ENCODE measurements around the gene STAT5A. TPM values are rescaled to one million over a fixed set of nuclear protein-coding genes. Genes with fewer than 3 reads are reported as not detected.
A peak's percentile ranks its signal among the peaks of the same experiment; 100 is the strongest.

The STAT5A gene
- total and polyA plus RNA-seq, 9 of the 15 experiments (the other 6 are each of a cell fraction or from before 2014, with no cell fraction given) = 79.9 to 415 (median 196) TPM

DNA sequence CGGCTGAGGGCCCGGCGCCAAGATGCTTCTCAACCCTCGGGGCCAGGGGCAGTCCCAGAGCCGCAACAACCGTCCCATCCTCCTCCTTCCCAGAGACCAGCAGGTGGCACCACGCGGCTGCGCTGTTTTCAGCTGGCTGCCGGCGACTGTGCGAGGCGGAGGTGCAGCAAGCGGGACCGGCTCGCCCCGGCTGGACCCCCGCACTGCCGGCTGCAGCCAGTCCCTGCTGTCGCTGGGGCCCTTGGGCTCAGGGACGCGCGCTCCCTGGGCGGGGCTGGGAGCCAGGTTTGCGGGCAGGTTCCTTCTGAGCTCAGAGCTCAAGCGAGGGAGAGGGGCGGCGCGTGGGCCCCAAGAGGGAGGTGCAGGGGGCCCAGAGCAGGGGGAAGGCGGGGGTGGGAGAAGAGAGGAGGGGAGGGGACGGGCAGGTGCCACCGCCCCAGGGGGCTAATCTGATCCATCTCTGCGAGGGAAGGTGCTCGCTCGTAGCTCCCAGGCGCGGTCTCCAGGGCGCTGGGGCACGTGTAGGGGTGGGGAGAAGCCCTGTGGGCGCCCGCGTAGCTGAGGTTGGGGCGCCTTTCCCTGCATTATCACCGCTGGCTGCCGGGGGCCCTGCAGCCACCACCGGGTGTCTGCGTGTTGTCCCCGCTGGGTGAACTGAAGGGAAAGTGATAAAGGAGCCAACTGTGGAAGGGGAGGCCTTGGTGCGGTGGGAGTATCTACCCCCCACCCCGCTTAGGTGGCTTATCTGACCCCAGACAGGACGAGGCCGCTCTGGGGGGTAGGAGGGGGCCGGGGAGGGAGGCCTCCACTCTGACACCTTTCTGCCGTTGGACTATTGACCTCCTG lies 24.2 kb downstream of the STAT5A start (continued):
- TF ChIP-seq, protein P1, sequence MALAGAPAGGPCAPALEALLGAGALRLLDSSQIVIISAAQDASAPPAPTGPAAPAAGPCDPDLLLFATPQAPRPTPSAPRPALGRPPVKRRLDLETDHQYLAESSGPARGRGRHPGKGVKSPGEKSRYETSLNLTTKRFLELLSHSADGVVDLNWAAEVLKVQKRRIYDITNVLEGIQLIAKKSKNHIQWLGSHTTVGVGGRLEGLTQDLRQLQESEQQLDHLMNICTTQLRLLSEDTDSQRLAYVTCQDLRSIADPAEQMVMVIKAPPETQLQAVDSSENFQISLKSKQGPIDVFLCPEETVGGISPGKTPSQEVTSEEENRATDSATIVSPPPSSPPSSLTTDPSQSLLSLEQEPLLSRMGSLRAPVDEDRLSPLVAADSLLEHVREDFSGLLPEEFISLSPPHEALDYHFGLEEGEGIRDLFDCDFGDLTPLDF (CRISPR knock-in tag; IDR thresholded peaks at IDR 0.05) = no peak; the same call in 1 of the 2 replicates
- TF ChIP-seq, protein P2, sequence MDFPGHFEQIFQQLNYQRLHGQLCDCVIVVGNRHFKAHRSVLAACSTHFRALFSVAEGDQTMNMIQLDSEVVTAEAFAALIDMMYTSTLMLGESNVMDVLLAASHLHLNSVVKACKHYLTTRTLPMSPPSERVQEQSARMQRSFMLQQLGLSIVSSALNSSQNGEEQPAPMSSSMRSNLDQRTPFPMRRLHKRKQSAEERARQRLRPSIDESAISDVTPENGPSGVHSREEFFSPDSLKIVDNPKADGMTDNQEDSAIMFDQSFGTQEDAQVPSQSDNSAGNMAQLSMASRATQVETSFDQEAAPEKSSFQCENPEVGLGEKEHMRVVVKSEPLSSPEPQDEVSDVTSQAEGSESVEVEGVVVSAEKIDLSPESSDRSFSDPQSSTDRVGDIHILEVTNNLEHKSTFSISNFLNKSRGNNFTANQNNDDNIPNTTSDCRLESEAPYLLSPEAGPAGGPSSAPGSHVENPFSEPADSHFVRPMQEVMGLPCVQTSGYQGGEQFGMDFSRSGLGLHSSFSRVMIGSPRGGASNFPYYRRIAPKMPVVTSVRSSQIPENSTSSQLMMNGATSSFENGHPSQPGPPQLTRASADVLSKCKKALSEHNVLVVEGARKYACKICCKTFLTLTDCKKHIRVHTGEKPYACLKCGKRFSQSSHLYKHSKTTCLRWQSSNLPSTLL (IDR thresholded peaks at IDR 0.05) = no peak
- TF ChIP-seq HNRNPH1 (optimal IDR thresholded peaks at IDR 0.05; ENCODE audit: low read depth, low read length) = no peak
- peak; percentile 87; the same call in 1 of the 2 replicates for TF ChIP-seq MBD2 (IDR thresholded peaks at IDR 0.05; ENCODE audit: borderline replicate concordance, low read depth)
- TF ChIP-seq RHOXF2B (CRISPR knock-in tag; conservative IDR thresholded peaks at IDR 0.05) = peak; percentile 70; the same call in 1 of the 2 replicates
- TF ChIP-seq ERF (CRISPR knock-in tag; IDR thresholded peaks at IDR 0.05) = peak; percentile 84
- TF ChIP-seq E2F3 (CRISPR knock-in tag; IDR thresholded peaks at IDR 0.05) = peak; percentile 83
- no peak for TF ChIP-seq PCBP2 (IDR thresholded peaks at IDR 0.05; ENCODE audit: low read depth, low read length, poor library complexity, severe bottlenecking)
- TF ChIP-seq KLF13 (tag; IDR thresholded peaks at IDR 0.05; ENCODE audit: borderline replicate concordance, low read depth) = peak; percentile 19; the same call in 1 of the 2 replicates
- TF ChIP-seq, protein P3, sequence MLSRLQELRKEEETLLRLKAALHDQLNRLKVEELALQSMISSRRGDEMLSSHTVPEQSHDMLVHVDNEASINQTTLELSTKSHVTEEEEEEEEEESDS (CRISPR knock-in tag; IDR thresholded peaks at IDR 0.05) = no peak
- TF ChIP-seq PHF21A (IDR thresholded peaks at IDR 0.05; ENCODE audit: borderline replicate concordance, low read depth) = peak; percentile 87
- TF ChIP-seq NFYB (IDR thresholded peaks at IDR 0.05; ENCODE audit: extremely low read depth, insufficient read length) = no peak
- peak; percentile 83 for TF ChIP-seq HDAC2 (IDR thresholded peaks at IDR 0.05)
- TF ChIP-seq, protein P4, sequence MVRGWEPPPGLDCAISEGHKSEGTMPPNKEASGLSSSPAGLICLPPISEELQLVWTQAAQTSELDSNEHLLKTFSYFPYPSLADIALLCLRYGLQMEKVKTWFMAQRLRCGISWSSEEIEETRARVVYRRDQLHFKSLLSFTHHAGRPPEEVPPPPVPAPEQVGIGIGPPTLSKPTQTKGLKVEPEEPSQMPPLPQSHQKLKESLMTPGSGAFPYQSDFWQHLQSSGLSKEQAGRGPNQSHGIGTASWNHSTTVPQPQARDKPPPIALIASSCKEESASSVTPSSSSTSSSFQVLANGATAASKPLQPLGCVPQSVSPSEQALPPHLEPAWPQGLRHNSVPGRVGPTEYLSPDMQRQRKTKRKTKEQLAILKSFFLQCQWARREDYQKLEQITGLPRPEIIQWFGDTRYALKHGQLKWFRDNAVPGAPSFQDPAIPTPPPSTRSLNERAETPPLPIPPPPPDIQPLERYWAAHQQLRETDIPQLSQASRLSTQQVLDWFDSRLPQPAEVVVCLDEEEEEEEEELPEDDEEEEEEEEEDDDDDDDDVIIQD (CRISPR knock-in tag; IDR thresholded peaks at IDR 0.05) = no peak
- TF ChIP-seq SRSF7 (optimal IDR thresholded peaks at IDR 0.05; ENCODE audit: low read depth, low read length) = no peak
- peak; percentile 39; the same call in 1 of the 2 replicates for TF ChIP-seq CHCHD3 (CRISPR knock-in tag; IDR thresholded peaks at IDR 0.05)
- TF ChIP-seq, protein P5, sequence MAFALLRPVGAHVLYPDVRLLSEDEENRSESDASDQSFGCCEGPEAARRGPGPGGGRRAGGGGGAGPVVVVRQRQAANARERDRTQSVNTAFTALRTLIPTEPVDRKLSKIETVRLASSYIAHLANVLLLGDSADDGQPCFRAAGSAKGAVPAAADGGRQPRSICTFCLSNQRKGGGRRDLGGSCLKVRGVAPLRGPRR (CRISPR knock-in tag; IDR thresholded peaks at IDR 0.05) = no peak
- TF ChIP-seq CHD1 (IDR thresholded peaks at IDR 0.05; ENCODE audit: low read length) = no peak
- no peak for TF ChIP-seq PHF20 (IDR thresholded peaks at IDR 0.05; ENCODE audit: partially characterized antibody)
- TF ChIP-seq CCNT2 (IDR thresholded peaks at IDR 0.05; ENCODE audit: borderline replicate concordance, extremely low read depth, insufficient read length, low read depth, low read length) = peak; percentile 90

Measured in K562 (cell line).